AG04449 (cell line): ENCODE data around the gene CCS.
"Not testable (repeated sequence)": the region's sequence is repeated elsewhere in the genome, so short reads cannot be mapped to it uniquely, and the experiment has no call there.

Experiments used
- CTCF ChIA-PET: fragments of 350-600 bp; formaldehyde crosslinking; extraction: SDS; loops from one replicate; lab custom pipeline; 2021; ENCODE audit warnings: antibody characterized with exemption; lab: Yijun Ruan, JAX
- POLR2A ChIA-PET: fragments of 400-600, 350-600 bp; formaldehyde crosslinking; extraction: SDS; loops from one replicate; lab custom pipeline; 2020; ENCODE audit warnings: antibody characterized with exemption, inconsistent platforms; lab: Yijun Ruan, JAX
- DNase-seq: peaks from one replicate; pipeline ENCODE4 v3.0.0-alpha.2; 2010; ENCODE audit warnings: low read depth, low spot score
- H3K4me3 ChIP-seq: 2 replicates; pipeline ENCODE4 v1.5.1; 2011; ENCODE audit warnings: low read depth, mild to moderate bottlenecking, control low read depth, low read length
- CTCF ChIP-seq: IDR thresholded peaks from one replicate; pipeline ENCODE4 v1.5.1; 2011; ENCODE audit warnings: mild to moderate bottlenecking, moderate library complexity, low read length, control low read depth, inconsistent platforms; ENCODE audit not compliant: insufficient read depth; ENCODE audit errors: missing control alignments

The CCS gene

GRCh38 chr11:66580803-66581202 lies 12.2 kb upstream of the CCS start:
- DNase-seq, result no peak
- no peak overlapping the region for H3K4me3 ChIP-seq
- ChIA-PET CTCF (interaction anchor here (0.7 to 7.0 kb wide), 9 partner anchors 8 to 253 kb away, joined by 3 to 115 read pairs (median 3); partner anchors contain the start of genes CCDC87, CCS and RBM4B), POLR2A (no interaction called here)
- no peak for TF ChIP-seq CTCF

GRCh38 chr11:66581261-66581660 lies 11.7 kb upstream of the CCS start:
- H3K4me3 ChIP-seq, result no peak overlapping the region
- CTCF ChIA-PET, result interaction anchor here (1.1 to 7.0 kb wide), 7 partner anchors 10 to 253 kb away, joined by 3 to 115 read pairs (median 4); partner anchors contain the start of genes CCDC87, CCS and RBM4B
- no peak for TF ChIP-seq CTCF
- POLR2A ChIA-PET, result no interaction called here
- DNase-seq, result no peak

- CTCF ChIA-PET, POLR2A ChIA-PET, DNase-seq, H3K4me3 ChIP-seq: not testable (repeated sequence)
Observed at GRCh38 chr11:66582565-66583147, 10.3 kb upstream of the CCS start.

GRCh38 chr11:66585447-66585846 lies 7.5 kb upstream of the CCS start:
- H3K4me3 ChIP-seq, DNase-seq, POLR2A ChIA-PET: not testable (repeated sequence)
- CTCF ChIA-PET, result interaction anchor here (1.3 to 1.5 kb wide), 2 partner anchors 8 to 93 kb away, joined by 6 read pairs; partner anchors contain the start of gene RBM4B

- ChIA-PET CTCF (interaction anchor here (1.3 to 1.5 kb wide), 2 partner anchors 8 to 92 kb away, joined by 6 read pairs; partner anchors contain the start of gene RBM4B), POLR2A (no interaction called here)
- no peak overlapping the region for H3K4me3 ChIP-seq
- DNase-seq, result no peak
- TF ChIP-seq CTCF, result no peak
Observed at GRCh38 chr11:66586136-66586535, 6.8 kb upstream of the CCS start.

- CTCF ChIA-PET, result interaction anchor here (0.6 to 1.0 kb wide), 2 partner anchors 9 to 1825 kb away, joined by 3 to 4 read pairs; no protein-coding TSS in a partner anchor
- POLR2A ChIA-PET, DNase-seq, H3K4me3 ChIP-seq: not testable (repeated sequence)
Observed at GRCh38 chr11:66589315-66589714, 3.7 kb upstream of the CCS start.

- no peak for TF ChIP-seq CTCF
- H3K4me3 ChIP-seq, result no peak overlapping the region
- no peak for DNase-seq
- CTCF ChIA-PET, result interaction anchor here (0.6 to 3.4 kb wide), 3 partner anchors 10 to 1826 kb away, joined by 4 to 36 read pairs (median 4); no protein-coding TSS in a partner anchor
- POLR2A ChIA-PET, result no interaction called here
Observed at GRCh38 chr11:66589996-66590675, 2.8 kb upstream of the CCS start.
